GM19043 (cell line): Measurements from ENCODE around the gene MT4.
"Not testable (repeated sequence)": the region's sequence is repeated elsewhere in the genome, so short reads cannot be mapped to it uniquely, and the experiment has no call there.

Source experiments
- ATAC-seq: cut with Tn5 transposase; IDR thresholded peaks from one replicate; pipeline ENCODE4 v1.9.1; 2021; ENCODE audit warnings: low read depth; ENCODE audit not compliant: unreplicated experiment

Gene MT4

GRCh38 chr16:56558024-56558747 lies 6.7 kb upstream of the MT4 start:
- no peak for ATAC-seq

GRCh38 chr16:56559109-56559508 lies 5.8 kb upstream of the MT4 start:
- no peak for ATAC-seq

GRCh38 chr16:56560447-56560846 lies 4.4 kb upstream of the MT4 start:
- no peak for ATAC-seq

GRCh38 chr16:56561126-56561525 lies 3.7 kb upstream of the MT4 start:
- no peak for ATAC-seq

GRCh38 chr16:56569971-56570370 lies 5.1 kb downstream of the MT4 start:
- ATAC-seq: no peak

GRCh38 chr16:56571525-56571924 lies 6.7 kb downstream of the MT4 start:
- ATAC-seq: no peak

- ATAC-seq: no peak
These were observed 9.8 kb downstream of the MT4 start for GRCh38 chr16:56574625-56575024.

- peak; percentile 89 for ATAC-seq
These were observed 11.9 kb downstream of the MT4 start for GRCh38 chr16:56576585-56577299.

- ATAC-seq: no peak
These were observed 12.4 kb downstream of the MT4 start for GRCh38 chr16:56577300-56577625.

GRCh38 chr16:56580391-56581048 lies 15.6 kb downstream of the MT4 start:
- ATAC-seq: no peak

GRCh38 chr16:56582911-56583310 lies 18.0 kb downstream of the MT4 start:
- not testable (repeated sequence) for ATAC-seq

- no peak for ATAC-seq
These were observed 18.7 kb downstream of the MT4 start for GRCh38 chr16:56583351-56584168.

GRCh38 chr16:56584276-56584675 lies 19.4 kb downstream of the MT4 start:
- no peak for ATAC-seq

GRCh38 chr16:56588781-56589140 lies 23.9 kb downstream of the MT4 start:
- ATAC-seq: no peak

GRCh38 chr16:56589141-56590039 lies 24.5 kb downstream of the MT4 start, which contains the start of gene MT3:
Gene MT3, plus strand, starts transcription at chr16:56589528. Its CDS starts 63 bp downstream, at chr16:56589591.
- no peak for ATAC-seq

- ATAC-seq: no peak
These were observed 26.6 kb downstream of the MT4 start for GRCh38 chr16:56591377-56592060.

- ATAC-seq: no peak
These were observed 28.9 kb downstream of the MT4 start for GRCh38 chr16:56593573-56594291.

GRCh38 chr16:56594292-56594619 lies 29.4 kb downstream of the MT4 start:
- ATAC-seq: no peak
